DMS53 treated with DMSO at 0.1 percent for 48 hours (cell line): ENCODE measurements around the gene C4BPB.

Experiments used
- DNase-seq: peaks from one replicate; lab custom pipeline; 2025; ENCODE audit not compliant: unreplicated experiment; lab: John Stamatoyannopoulos, UW

The C4BPB gene

GRCh38 chr1:207134581-207134980, 45.9 kb downstream of the C4BPB start:
- no peak for DNase-seq

GRCh38 chr1:207139616-207140015, 51.0 kb downstream of the C4BPB start:
- no peak for DNase-seq

DNA sequence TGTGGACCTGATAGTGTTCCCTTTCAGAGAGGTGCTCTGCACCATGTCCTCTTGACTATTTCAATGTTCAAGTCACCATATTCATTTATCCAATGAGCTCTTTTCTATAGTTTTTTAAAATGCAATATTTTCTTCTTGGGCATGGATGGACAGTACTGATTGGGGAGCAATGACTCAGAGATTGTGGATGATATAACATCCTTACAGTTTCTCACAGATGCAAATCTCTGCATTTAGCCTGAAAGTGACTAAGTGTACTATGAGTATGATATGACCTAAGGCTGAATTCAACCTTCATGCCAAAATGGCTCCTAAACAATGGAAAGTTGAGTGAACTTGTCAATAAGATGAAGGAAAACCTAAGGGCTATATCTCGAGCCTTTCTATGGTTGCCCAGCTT, 51.9 kb downstream of the C4BPB start:
- no peak for DNase-seq

DNA sequence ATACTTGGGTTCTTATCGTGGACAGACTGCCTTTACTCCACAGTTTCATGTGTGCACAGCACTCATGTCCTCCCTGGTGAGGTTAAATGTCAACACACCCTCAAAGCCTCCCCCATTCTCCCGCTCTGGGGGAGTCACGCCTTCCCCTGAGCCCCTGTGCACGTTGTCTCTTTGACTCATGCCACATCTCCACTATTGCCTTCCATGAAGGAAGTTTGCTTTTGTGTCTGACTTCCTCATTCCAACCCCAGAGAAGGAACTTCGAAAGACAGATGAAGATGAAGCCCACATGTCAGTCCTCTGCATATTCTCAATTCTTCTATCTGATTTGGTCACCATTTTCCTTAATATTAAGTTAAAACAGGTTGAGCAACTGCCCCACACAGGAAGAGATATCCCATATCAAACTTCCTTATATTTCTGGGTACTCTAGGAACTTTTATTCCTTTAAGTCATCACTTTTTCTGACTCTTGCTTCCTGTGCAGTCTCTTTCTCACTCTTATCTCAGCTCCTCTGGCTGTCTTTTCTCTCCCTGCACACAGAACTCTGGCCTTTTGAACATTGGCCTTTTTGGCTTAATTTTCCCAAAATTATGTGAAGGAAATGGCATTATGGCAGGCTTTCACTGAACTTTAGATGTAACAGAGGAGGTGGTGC, 56.9 kb downstream of the C4BPB start:
- no peak for DNase-seq
